KMS-11 (cell line): Measurements from ENCODE around the gene USP11.

Source experiments
- H2AFZ ChIP-seq: fragments of 200-600 bp; sonication (generic); 2 replicates; pipeline ENCODE4 v1.6.1; 2016; ENCODE audit warnings: antibody characterized with exemption, mixed run types, low read depth
- H3K27ac ChIP-seq: fragments of 200-600 bp; sonication (generic); 2 replicates; pipeline ENCODE4 v1.6.1; 2016; ENCODE audit warnings: mild to moderate bottlenecking, mixed run types
- H3K27me3 ChIP-seq: fragments of 200-600 bp; sonication (generic); 2 replicates; pipeline ENCODE4 v1.6.1; 2017; ENCODE audit warnings: mild to moderate bottlenecking, low read depth, mixed run types, moderate library complexity; ENCODE audit not compliant: insufficient read depth
- H3K36me3 ChIP-seq: fragments of 200-600 bp; sonication (generic); 2 replicates; pipeline ENCODE4 v1.6.1; 2017; ENCODE audit warnings: mild to moderate bottlenecking, mixed run types; ENCODE audit not compliant: insufficient read depth
- H3K4me1 ChIP-seq: fragments of 200-600 bp; sonication (generic); 2 replicates; pipeline ENCODE4 v1.6.1; 2016; ENCODE audit warnings: mild to moderate bottlenecking, low read depth, mixed run types; ENCODE audit not compliant: poor library complexity, severe bottlenecking
- H3K4me2 ChIP-seq: fragments of 200-600 bp; sonication (generic); 2 replicates; pipeline ENCODE4 v1.7.0; 2016; ENCODE audit warnings: mild to moderate bottlenecking, mixed run types
- H3K4me3 ChIP-seq: fragments of 200-600 bp; sonication (generic); IDR thresholded peaks from 2 replicates; pipeline ENCODE4 v1.6.1; 2017; ENCODE audit warnings: low read depth, low read length, mixed read lengths; ENCODE audit not compliant: insufficient read depth
- H3K79me2 ChIP-seq: fragments of 200-600 bp; sonication (generic); 2 replicates; pipeline ENCODE4 v1.6.1; 2016; ENCODE audit warnings: low read depth, mixed run types; ENCODE audit not compliant: insufficient read depth
- H3K9ac ChIP-seq: fragments of 200-600 bp; sonication (generic); 2 replicates; pipeline ENCODE4 v1.6.1; 2016; ENCODE audit warnings: mild to moderate bottlenecking, mixed run types
- H4K20me1 ChIP-seq: fragments of 200-600 bp; sonication (generic); 2 replicates; pipeline ENCODE4 v1.6.1; 2016; ENCODE audit warnings: mild to moderate bottlenecking, mixed run types; ENCODE audit not compliant: insufficient read depth
- CTCF ChIP-seq: fragments of 200-600 bp; sonication (generic); conservative IDR thresholded peaks from 2 replicates; pipeline ENCODE4 v1.6.1; 2017; ENCODE audit warnings: low read depth, mild to moderate bottlenecking, antibody characterized with exemption, low read length, moderate library complexity, mixed read lengths

Gene USP11

GRCh38 chrX:47231167-47231566 lies 1.6 kb upstream of the USP11 start:
- Histone ChIP-seq H3K36me3 (no peaks in the 10 kb centered on the region), H3K4me2 (no peak overlapping the region), H4K20me1 (no peaks in the 10 kb centered on the region), H3K27me3 (no peaks in the 10 kb centered on the region), H3K4me3 (no peak overlapping the region), H3K27ac (no peak overlapping the region), H3K4me1 (peaks cover 19% of the 10 kb centered on the region), H2AFZ (no peak overlapping the region), H3K9ac (no peak overlapping the region), H3K79me2 (peaks cover 13% of the 10 kb centered on the region; the same call in 1 of the 2 replicates)
- no peak for TF ChIP-seq CTCF

- Histone ChIP-seq H3K27me3 (no peaks in the 10 kb centered on the region), H4K20me1 (no peaks in the 10 kb centered on the region), H3K9ac (peak overlapping the region; percentile 99), H3K4me1 (peaks cover 19% of the 10 kb centered on the region), H3K79me2 (peaks cover 13% of the 10 kb centered on the region; the same call in 1 of the 2 replicates), H3K36me3 (no peaks in the 10 kb centered on the region), H3K4me3 (no peak overlapping the region), H3K4me2 (peak overlapping the region; percentile 84), H2AFZ (peak overlapping the region; percentile 48), H3K27ac (peak overlapping the region; percentile 98)
- TF ChIP-seq CTCF, result no peak
Measured at GRCh38 chrX:47232197-47232802, 509 bp upstream of the USP11 start.

- peak overlapping the region; percentile 74 for H3K4me2 ChIP-seq
- TF ChIP-seq CTCF, result no peak
- no peaks in the 10 kb centered on the region for H3K27me3 ChIP-seq
- H3K27ac ChIP-seq, result peak overlapping the region; percentile 98
- H3K9ac ChIP-seq, result peak overlapping the region; percentile 99
- H2AFZ ChIP-seq, result peak overlapping the region; percentile 62
- H3K4me1 ChIP-seq, result peaks cover 19% of the 10 kb centered on the region
- no peaks in the 10 kb centered on the region for H3K36me3 ChIP-seq
- H3K4me3 ChIP-seq, result no peak overlapping the region
- peaks cover 13% of the 10 kb centered on the region; the same call in 1 of the 2 replicates for H3K79me2 ChIP-seq
- no peaks in the 10 kb centered on the region for H4K20me1 ChIP-seq
Measured at GRCh38 chrX:47233333-47234113, 714 bp downstream of the USP11 start.

GRCh38 chrX:47234583-47234982 lies 1.8 kb downstream of the USP11 start:
- Histone ChIP-seq H4K20me1 (no peaks in the 10 kb centered on the region), H3K27ac (peak overlapping the region; percentile 98; the same call in 1 of the 2 replicates), H3K4me2 (peak overlapping the region; percentile 74), H3K4me1 (peaks cover 19% of the 10 kb centered on the region), H3K4me3 (no peak overlapping the region), H3K9ac (peak overlapping the region; percentile 99), H2AFZ (no peak overlapping the region), H3K27me3 (no peaks in the 10 kb centered on the region), H3K79me2 (peaks cover 13% of the 10 kb centered on the region; the same call in 1 of the 2 replicates), H3K36me3 (no peaks in the 10 kb centered on the region)
- TF ChIP-seq CTCF, result no peak
